GM11168 (cell line): ENCODE results near the gene TSHZ2.
"Not testable (repeated sequence)": the region's sequence is repeated elsewhere in the genome, so short reads cannot be mapped to it uniquely, and the experiment has no call there.

Source experiments
- in situ Hi-C: fragments of 300-500 bp; cut with MboI; formaldehyde crosslinking; loops from one replicate; pipeline ENCODE4 v1.12.0; 2022; ENCODE audit warnings: low sequenced_read_pairs; ENCODE audit not compliant: unreplicated experiment

TSHZ2 gene

DNA sequence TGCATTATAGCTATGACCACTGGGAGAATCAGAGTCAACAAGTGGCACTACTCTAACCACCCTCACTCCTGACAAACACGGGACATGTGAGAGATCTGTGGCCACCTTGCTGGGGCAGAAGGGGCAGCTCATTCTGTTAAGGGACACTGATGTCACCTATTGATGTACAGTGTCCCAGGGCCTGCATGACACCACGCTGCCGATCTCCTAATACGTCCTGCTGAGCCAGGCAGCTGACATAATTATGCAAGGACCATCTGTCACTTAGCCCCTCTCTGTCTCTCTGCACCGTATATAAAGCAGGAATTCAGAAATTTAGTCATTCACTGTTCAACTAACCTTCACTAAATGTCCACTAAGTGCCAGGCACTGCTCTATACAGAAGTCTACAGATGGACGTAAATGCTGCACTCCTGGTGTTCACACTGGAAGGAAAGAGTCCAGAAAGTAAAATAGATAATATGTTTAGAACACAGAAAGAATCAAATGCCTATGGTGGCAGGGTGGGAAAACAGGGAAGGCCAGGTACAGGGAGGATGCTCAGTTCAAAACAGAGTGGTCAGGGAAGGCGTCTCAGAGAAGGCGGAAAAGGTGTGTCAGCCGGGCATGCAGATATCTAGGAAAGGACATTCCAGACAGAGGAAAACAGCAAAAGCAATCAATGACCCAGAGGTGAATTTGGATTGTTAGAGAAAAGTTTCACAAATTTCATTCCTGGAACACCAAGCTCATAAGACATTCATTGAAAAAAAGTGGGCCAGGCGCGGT lies 447.7 kb downstream of the TSHZ2 start:
- in situ Hi-C loops, result loop anchor here (25.0 kb wide), 2 partner anchors 142 to 642 kb away; partner anchors contain the start of gene BCAS1

DNA sequence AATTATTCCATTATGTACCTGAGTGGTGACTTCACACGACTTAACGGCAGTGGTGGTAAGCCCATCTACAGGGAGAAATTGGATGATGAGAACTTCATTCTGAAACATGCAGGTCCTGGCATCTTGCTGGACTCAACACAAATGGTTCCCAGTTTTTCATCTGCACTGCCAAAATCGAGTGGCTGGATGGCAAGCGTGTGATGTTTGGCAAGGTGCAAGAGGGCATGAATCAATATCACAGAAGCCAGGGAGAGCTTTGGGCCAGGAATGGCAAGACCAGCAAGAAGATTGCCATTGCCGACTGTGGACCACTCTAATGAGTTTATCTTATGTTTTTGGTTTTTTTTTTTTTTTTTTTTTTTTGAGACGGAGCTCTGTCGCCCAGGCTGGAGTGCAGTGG lies 449.2 kb downstream of the TSHZ2 start:
- in situ Hi-C loops, result loop anchor here (25.0 kb wide), 2 partner anchors 141 to 641 kb away; partner anchors contain the start of gene BCAS1

GRCh38 chr20:53422039-53422438 lies 449.9 kb downstream of the TSHZ2 start:
- in situ Hi-C loops, result loop anchor here (25.0 kb wide), 2 partner anchors 140 to 640 kb away; partner anchors contain the start of gene BCAS1

GRCh38 chr20:53423587-53424146 lies 451.5 kb downstream of the TSHZ2 start:
- in situ Hi-C loops, result loop anchor here (25.0 kb wide), 2 partner anchors 139 to 639 kb away; partner anchors contain the start of gene BCAS1

DNA sequence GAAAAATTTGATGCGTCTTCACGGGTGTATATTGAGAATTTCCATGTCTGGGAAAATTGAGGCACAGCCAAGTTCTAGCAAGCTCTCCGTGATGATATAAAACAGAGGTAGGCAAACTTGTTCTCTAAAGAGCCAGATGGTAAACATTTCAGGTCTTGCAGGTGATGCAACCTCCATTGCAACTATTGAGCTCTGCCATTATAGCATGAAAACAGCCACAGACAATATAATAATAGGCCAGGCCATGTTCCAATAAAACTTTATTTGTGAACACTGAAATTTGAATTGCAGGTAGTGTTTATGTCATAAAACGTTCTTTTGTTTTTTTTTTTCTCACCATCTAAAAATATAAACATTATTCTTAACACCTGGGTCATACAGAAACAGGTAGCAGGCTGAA lies 453.3 kb downstream of the TSHZ2 start:
- in situ Hi-C loops, result no loop called here

GRCh38 chr20:53425941-53426340 lies 453.8 kb downstream of the TSHZ2 start:
- in situ Hi-C loops, result no loop called here

DNA sequence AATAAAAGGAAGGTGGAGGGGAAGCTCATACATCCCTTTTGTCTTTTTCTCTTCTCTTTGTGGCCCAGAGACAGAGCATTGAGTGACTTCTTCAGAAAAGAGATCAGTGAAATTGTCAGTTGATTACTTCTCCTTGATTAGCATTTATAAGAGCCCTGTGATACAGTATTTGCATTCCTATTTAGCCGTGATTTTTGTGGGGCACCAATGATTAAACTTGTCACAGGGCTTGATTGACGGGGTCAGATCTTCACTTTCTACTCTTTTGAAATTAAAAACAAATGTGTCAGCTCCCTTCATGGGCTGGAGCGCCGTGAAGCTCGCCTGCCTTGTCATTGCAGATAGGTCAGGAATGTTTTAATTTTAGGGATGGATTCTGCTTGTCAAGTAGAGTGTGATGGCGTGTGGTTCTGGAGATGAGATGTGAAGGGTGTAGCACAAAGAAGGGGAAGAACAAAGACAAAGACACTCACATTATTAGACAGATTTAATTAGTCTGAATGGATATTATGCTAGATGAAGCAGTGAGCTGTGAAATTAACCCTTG lies 454.7 kb downstream of the TSHZ2 start:
- in situ Hi-C loops, result no loop called here

GRCh38 chr20:53427951-53428350 lies 455.8 kb downstream of the TSHZ2 start:
- in situ Hi-C loops, result no loop called here

- in situ Hi-C loops, result no loop called here
Measured at GRCh38 chr20:53428588-53428987, 456.4 kb downstream of the TSHZ2 start.

- in situ Hi-C loops, result no loop called here
Measured at GRCh38 chr20:53428996-53429395, 456.8 kb downstream of the TSHZ2 start.

DNA sequence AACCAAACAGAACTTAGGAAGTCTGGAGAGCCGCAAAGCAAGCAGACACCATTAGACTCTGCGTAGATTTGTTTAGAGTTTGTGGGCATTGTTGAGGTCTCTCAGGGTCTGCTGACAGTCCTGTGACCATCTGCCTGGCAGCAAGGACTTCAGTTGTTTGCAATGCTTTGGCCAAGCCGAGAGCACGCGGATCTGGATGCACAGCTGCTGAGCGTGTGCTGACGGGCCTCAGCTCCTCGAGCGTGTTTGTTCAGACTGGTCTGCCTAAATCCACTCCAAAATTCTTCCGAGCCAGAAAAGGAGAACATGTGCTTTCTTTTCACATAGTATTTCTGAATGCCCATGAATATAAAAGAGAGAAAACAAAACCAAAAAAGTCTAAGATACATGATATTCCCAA lies 462.5 kb downstream of the TSHZ2 start:
- in situ Hi-C loops, result no loop called here

DNA sequence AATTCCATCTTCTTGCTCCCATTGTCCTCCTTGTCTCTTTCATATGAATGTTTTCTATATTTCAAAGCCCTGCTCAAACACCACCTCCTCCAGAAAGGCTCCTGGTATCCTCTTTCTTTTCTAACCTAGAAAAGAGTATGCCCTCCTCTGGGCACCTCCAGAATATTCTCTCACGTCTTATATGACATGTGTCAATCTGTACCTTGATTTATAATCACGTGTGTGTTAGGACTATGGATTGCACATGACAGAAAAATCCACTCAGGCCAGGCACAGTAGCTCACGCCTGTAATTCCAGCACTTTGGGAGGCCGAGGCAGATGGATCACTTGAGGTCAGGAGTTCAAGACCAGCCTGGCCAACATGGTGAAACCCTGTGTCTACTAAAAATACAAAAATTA lies 464.8 kb downstream of the TSHZ2 start:
- in situ Hi-C loops, result not testable (repeated sequence)

DNA sequence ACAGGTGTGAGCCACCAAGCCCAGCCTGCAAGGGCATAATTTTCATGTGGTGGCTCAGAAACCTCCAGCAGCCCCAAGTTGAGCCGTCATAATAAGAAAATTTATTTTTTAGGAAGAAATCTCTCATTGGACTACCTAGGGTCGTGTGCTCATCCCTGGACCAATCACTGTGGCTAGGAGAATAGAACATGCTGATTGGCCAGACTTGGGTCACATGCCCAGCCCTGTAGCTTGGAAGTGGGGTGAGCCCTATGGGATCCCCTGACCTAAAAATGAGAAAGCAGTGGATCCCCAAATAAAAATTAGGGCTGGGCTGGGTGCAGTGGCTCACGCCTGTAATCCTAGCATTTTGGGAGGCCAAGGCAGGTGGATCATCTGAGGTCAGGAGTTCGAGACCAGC lies 466.2 kb downstream of the TSHZ2 start:
- in situ Hi-C loops, result no loop called here

- in situ Hi-C loops, result no loop called here
Measured at GRCh38 chr20:53439046-53439445, 466.9 kb downstream of the TSHZ2 start.

GRCh38 chr20:53439616-53440015 lies 467.5 kb downstream of the TSHZ2 start:
- in situ Hi-C loops, result no loop called here

DNA sequence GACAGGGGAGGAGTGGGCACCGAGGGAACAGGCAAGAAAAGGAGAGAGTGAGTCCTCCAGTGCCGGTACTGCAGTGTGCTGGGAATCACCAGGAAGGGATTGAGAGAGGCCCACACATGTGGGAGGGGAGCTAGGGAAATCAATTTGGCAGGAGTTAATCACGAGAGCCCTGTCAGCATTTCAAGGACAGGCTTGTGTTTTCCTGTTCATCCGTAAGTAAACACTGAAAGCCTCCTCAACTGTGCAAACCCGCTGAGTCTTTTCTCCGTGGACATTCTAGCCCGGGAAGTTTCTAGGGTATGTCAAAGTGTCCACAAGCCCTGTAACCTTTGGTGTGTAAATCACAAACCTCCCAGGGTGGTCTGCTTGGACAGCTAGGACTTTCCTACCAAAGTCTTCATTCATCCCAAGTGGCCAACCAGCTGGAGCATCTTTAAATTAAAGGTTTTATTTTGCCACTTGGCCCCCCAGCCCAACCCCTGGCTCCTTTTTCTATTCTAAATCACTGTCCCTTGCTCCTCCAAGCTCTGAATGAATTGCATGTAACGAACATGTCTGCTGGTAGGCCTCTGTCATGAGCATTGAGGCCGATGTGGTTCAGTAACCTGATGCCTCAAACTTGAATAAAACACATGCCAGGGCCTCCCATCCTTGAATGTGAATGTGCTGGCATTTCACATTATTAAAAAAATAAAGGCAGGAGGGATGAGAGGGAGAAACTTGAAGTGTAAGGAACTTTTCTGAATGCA lies 472.4 kb downstream of the TSHZ2 start:
- in situ Hi-C loops, result no loop called here

DNA sequence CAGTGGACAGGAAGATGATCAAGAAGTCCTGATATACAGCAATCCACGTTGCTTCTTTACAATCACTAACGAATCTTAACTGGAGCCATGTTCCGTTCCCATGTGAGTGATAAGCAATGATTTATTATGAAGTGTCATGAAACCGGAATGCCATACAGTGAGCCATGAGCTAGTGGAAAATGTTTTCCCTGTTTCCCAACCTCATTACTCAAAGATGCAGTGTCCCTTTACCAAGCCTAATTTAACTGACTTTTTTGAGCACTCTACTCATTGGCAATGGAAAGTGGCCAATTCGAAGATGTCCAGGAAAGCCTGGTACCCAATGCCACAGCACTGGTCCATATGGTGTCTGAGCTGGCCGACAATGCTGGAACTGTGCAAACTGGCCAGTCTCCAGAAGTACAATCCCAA lies 473.2 kb downstream of the TSHZ2 start:
- in situ Hi-C loops, result no loop called here

DNA sequence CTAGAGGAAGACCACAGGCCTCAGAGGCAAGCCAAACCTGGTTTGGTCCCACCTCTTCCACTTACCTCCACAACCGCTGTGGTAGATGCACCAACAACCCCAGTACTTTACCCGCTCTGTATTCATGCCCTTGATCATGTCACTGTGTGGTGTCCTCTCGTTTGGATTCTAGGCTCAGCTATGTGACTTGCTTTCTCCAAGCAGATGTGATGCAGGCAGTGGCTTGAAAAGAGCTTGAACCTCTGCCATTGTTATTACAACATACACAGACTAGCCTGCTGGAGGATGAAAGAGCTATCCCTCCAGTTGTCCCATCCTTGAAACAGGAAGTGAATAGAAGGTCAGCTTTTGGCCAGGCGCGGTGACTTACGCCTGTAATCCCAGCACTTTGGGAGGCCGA lies 473.8 kb downstream of the TSHZ2 start:
- in situ Hi-C loops, result no loop called here

DNA sequence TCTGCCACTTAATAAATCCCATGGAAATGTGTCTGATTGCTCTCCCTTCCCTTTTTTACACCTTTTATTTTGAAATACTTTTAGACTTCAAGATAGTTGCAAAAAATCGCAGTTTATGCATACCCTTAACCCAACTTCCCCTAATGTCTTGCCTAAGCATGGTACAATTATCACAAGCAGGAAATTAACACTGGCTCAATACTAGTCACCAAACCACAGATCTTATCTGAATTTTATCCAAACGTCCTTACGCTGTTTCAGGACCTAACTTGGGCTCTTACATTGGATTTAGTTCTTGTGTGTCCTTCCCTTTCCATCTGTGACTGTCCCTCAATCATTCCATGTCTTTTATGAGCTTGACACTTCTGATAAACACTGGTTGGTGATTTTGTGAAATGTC lies 475.2 kb downstream of the TSHZ2 start:
- in situ Hi-C loops, result no loop called here

DNA sequence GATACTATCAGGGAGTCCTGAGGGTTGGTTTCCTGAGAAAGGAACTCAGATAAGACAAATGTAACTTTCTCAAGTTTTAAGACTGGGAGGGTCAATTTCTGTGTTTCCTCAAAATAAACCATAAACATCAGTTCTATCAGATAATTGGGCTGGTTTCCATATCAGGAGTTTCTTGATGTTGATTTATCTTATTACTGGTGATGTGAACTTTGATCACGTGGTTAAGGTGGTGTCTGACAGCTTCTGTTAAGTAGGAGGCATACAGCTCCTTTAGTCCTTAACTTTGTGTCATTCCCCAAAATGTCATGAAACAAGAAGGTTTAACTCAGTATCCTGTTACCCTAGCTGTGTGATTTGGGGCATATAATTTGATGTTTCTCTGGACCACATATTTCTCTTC lies 476.3 kb downstream of the TSHZ2 start:
- in situ Hi-C loops, result no loop called here

DNA sequence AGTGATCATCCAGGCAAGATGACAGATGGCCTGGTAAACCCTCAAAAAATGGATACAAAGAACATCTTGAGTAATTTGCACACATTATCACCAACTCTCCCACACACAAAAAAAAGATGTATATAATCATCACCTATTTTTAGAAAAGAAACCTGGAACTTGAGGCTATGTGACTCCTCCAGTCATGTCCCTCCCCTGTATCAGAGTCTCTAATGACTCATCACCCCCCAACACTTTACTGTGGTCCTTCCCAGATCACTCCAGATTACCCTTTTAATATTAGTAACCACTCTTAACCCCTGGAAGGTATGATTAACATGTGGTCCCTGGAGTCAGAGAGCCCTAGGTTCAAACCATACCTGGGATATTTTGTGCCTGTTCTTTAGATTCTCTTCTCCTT lies 476.7 kb downstream of the TSHZ2 start:
- in situ Hi-C loops, result no loop called here
